CD4-positive, alpha-beta T cell treated with Interleukin-1 beta for 1 hour (primary cell): ENCODE results near the gene FREM2.

Experiments
- DNase-seq, 2 donors: peaks; one replicate each; pipeline ENCODE4 v3.0.0-alpha.2; 2020 to 2022

Gene FREM2

DNA sequence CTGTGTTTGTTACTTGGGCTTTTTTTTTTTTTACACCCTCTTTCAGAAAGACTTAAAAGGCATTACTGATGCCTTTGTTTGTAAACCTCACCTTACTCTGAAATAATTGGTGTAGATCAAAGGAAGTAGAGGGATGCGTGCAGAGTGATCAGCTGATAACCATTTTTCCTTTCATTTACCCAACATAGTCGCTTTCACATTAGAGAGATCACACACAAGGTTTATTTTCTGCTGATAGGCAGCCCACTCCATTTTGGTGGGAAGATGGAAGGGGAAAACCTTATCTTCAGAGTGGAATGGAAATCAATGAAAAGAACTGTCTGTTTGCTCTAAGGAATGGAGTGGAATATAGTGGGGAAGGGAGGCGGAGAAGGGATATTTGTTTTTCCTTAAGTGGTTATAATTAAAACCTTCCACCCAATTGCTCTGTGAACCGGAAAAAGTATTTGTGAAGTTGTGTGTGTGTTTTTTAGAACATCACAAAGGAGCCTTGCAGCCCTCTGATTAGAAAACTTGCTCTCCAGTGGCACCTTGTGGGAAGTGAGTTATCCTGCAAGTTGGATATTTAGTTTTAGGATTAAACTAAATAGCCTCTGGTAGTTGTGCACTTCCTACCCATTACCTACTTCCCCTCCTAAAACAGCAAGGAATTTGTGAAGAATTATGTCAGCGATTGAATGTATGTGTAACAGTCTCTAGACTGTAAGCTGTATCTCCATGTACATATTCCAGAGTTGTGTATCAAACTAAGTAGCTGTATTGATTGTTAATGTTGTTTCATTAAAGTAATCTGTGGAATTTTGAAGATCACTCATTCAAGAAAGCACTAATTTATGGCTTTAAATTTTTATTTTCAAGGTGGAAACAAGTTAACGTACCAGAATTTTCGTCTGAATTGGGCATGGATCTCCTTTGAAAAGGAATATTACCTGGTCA lies 76.8 kb downstream of the FREM2 start:
- DNase-seq = no peak

DNA sequence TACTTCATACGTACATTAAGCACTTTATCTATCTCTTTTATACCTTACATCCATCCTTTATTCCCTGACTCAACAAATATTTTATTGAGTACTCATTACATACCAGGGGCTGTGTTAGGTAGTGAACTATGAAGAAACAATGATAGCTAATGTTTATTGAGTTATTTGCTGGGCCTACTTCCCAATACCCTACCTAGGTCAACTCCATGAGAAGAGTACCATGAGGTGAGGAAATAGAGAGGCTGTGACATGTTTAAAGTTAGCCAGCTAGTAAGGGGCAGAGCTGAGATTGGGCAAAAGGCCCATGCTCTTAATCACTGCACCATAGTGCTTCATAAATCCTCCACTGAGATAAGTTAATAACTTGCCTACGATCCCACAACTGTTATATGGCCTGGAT lies 79.9 kb downstream of the FREM2 start:
- no peak for DNase-seq

DNA sequence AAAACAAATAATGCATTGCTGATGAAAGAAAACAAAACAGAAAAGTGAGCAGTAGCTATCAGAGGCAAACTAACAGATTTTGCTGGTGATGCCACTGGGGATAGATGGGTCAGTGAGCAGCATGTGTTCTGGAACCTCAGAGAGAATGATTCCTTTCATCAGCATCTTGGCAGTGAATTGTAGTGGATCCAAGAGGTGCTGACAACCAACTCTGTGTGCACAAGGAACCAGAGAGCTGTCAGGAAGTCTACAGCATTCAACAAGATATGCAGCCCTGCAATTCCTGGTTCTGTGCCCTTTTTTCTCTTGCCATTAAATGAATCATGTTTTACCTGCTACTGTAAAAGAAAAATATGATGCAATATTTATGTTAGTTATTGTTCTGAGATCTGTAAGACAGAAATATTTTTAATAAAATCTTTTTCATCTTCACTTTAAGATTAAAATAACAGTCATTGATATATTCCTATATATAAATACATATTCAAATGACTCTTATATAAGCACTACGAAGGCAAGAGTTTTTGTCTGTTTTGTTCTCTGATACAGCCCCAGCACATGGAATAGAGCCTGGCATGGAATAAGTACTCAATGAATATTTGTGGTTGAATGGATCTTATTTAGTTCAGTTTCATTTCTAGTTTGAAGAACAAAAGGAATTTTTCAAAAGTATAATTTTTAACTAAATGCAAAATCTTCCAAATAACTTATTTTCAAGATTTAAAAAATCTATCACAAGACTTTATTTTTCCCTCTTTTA lies 80.8 kb downstream of the FREM2 start:
- no peak for DNase-seq

DNA sequence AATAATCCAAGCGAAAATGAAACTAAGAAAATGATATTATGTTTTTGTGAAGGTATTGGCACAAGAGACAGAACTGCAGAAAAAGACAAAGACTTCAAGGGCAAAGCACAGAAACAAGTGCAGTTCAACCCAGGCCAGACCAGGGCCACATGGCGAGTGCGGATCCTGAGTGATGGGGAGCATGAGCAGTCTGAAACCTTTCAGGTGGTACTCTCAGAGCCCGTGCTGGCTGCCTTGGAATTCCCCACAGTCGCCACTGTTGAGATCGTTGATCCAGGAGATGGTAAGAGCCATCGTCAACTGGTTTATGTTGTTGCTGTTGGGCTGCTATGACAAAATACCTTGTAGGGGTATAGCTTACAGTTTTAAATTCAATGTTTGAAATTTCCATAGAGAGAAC lies 82.6 kb downstream of the FREM2 start:
- no peak for DNase-seq

DNA sequence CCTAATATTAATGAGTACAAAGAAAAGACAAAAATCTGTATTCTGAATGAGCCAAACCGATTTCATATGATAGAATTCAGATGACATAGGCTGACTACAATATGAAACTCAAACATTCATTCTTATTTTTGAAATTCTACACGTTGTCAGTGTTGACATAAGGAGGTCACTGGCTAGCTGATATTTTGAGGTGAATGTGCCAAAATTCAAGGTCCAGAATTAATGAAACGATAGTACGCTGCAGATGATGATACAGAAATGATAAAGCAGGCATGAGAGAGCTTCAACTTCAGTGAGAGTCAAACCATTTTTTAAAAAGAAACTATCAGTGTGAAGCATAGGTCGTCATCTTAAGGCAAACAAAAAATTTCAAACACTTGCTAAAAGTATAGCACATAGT lies 88.2 kb downstream of the FREM2 start:
- DNase-seq = no peak

DNA sequence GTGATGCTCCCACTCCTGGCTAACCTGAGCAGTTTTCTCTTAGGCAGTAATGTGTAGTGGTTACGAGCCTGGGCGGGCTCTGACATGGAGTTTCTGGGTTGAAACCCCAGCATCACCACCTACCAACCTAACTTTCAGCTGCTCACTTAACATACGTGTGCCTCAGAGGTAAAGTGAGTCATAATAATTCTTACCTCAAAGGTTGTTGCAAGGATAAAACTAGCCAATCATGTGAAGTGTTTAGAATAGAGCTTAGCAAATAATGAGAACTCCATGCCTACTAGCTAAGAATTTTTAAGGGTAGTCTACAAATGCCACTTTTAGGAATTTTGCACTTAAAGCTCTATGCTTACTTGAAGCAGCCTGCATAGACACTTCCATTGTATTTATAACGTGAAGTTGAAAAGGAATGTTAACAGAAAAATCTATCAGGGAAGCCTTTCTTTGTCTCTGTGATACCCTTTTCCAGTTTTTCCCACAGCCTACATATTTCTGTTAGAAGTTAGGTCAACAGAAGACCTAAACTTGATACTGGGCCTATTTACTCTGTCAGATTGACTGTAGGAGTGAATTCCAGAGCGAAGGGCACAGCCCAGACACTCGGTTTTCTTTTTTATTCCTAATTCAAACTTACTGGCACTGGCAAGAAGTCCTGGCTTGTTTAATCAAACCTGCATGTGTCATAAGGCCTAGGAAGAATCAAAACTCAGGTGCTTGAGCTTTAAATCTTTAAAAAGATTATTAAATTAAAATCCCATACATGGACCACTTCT lies 90.7 kb downstream of the FREM2 start:
- no peak for DNase-seq

DNA sequence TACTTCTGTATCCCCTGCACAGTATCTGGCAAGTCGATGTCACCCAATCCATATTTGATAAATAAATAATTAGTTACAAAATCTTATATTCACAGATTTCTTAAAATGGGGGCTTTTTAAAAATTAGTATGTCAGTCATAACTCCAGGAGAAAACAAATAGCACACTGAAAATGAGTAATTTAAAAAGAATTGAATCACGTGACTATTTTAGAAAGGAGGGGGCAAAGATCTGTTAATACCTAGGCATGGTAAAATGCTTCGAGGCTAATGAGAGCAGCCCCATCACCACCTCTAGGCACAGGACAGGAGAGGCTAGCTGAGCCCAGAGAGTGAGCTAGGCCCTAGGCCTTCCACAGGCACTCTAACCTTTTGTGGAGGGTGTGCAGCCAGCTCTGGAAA lies 94.7 kb downstream of the FREM2 start:
- DNase-seq = no peak

DNA sequence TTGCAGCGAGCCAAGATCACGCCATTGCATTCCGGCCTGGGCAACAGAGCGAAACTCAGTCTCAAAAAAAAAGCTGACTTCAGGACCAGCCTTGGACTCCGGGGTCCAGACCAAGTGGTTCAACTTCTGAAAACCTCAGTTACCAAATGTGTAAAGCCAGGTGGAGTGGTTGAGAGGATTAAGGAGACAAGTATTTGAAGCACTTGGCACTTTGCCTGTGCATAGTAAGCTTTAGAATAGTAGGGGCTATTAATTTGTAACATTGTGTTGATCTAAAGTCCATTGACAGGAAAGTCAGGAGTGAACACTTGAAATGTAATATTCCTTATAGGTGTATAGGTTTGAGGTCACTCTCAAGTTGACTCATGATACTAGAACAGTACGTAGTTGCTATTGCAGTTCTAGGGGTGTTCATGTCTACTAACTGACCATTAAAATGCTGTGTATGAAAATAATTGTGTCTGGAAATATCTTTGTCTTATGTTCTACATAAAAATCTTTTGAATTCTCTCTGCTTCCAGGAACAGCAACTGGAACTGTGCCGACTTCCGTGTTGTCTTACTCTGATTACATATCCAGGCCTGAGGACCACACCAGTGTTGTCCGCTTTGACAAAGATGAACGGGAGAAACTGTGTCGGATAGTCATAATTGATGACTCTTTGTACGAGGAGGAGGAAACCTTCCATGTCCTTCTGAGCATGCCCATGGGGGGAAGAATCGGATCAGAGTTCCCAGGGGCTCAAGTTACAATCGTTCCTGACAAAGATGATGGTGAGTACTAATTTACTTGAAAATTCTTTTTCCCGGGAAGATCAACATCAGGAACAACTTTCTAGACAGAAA lies 97.4 kb downstream of the FREM2 start:
- no peak for DNase-seq

DNA sequence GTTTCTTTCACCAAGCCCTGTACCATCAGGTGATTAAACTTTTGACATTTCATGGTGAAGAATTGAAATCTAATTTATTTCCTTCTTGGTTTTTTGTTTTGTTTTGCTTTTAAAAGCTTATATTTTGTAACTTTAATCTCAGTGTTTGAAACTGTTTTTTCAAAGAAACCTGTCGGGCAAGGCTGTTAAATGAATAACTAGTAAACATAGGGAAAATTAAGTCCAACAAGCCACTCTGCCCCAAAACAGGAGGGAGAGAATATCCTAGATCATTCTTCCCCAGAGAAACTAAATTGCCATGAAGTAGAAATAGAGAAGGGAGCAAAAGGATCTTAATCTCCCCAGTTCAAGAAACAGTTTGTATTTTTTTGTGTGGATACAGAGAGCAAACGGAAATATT lies 98.2 kb downstream of the FREM2 start:
- DNase-seq = no peak

DNA sequence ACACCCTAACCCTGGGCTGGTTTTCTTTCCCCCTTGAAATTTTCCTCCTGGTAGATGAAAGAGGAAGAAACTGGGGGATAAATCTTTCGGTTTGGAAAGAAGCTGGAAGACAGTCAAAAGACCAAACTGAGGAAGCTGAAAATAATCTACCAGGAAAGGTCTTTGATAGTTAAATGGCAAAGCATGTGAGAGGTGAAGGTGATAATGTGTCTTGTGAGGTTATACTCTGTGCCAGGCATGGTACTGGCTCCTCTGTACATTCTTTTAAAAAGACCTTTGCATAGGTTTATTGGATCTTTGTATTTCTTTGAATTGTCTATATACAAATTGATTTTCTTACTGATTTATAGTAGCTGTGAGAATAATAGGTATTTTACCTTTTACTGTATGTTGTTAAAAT lies 98.6 kb downstream of the FREM2 start:
- DNase-seq = no peak

DNA sequence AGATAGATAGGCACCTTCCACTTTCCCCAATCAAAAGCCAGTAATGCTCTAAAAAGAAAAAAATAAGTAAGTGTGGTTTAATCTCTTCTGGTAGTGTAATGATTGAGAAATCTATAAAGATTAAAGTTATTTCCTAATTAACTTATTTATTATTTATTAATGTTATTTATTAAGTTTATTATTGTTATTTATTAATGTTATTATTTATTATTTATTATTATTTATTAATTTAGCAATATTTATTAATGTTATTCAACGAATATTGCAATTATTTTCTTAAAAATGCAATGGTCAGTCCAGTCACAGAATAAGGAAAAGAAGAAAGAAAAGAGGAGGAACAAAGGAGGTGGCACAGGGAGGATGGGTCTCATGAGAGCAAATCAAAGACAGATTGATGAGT lies 100.7 kb downstream of the FREM2 start:
- no peak for DNase-seq

DNA sequence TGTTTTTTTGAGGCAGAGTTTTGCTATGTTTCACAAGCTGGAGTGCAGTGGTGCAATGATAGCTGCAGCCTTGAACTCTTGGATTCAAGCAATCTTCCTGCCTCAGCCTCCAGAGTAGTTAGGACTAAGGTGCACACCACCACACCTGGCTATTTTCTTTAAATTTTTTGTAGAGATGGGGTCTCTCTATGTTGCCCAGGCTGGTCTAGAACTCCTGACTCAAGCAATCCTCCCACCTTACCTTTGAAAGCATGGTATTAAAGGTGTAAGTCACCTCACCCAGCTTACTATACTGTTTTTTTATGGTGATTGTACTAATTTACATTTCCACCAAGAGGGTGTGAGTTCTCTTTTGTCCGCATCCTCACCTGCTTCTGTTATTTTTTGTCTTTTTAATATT lies 110.0 kb downstream of the FREM2 start:
- no peak for DNase-seq

DNA sequence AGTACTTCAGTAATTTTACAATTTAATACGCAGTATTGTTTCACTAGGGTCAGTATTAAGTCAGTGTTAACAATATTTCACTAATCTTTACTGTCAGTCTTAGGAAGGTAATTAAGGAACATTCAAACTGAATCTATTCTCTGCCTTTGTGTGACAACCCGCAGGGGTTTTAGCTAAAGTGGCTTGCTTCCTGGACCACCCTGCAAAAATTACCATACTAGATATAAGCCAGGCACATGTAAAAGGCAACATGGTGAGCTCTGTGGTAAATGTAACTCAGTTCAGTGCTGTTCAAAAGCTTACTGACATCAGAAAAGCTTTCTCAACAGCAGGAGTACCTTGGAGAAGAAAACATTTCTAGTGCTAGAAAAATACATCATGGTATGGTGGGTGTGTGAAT lies 116.7 kb downstream of the FREM2 start:
- DNase-seq = no peak

DNA sequence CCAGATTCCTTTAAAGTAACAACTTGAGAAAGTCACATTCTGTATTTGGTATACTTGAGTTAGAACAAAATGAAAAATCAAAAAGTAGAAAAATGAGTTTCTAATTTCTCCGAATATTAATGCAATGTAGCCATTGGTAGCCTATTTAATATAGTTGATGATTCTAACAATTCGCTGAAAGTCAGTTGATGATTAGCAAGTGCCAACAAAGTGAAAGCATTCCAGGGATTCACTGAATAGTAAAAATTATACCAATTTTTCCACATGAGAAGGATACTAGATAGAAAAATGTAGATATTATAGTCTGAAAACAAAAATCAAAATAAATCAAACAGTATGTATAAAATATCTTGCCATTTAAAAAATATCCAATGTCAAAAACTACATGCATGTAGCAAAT lies 117.2 kb downstream of the FREM2 start:
- DNase-seq = no peak

DNA sequence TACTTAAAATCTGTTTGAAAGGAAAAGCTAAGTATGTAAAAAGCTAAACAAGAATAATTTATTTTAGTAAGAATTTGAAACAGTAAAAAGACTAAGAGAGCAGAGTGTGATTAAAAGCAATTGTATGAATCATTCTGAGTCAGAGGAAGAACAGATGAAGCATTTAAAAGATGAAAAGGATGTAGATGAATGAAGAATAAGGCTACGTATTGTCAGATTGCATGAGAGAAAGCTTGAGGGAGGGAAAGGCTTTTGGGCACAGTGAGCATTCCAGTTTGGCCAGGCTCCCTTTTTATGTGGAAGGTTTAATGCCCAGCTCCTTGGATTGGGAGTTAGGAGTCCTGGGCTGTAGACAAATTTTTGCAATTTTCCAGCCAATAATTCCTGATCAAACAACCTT lies 117.7 kb downstream of the FREM2 start:
- no peak for DNase-seq

DNA sequence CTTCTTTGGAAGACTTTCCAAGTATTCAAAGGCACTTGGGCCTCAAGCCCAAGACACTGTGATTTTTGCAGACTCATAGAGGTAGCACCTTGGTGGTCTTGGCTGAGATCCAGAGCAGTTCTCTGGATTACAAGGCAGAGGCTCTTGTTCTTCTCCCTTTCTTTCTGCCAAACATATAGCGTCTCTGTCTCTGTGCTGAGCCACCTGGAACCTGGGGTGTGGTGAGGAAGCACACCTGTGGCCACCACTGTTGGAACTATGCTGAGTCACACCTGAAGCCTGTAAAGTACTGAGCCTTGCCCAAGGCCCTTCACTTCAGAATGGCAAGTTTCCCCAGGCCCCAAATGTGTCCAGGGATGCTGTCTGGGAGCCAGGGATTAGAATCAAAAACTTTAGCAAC lies 127.5 kb downstream of the FREM2 start:
- DNase-seq = no peak

DNA sequence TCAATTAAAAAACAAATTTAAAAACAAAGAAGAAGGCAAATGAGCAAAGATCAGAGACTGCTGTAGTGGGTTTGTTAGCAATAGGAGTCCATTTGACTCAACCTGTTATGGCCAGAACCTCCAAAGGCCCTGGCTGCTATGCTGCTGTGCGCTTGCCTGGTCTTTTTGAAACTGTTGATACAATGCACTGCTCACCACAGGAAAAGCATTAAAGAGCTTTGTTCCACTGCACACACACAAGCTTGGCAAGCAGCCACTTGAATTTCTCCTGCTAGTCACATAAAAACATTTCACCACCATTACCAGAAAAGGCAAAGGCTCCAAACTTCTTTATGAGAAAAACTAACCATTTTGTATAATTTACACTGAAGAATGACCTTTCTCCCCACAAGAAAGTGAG lies 132.2 kb downstream of the FREM2 start:
- DNase-seq = no peak

DNA sequence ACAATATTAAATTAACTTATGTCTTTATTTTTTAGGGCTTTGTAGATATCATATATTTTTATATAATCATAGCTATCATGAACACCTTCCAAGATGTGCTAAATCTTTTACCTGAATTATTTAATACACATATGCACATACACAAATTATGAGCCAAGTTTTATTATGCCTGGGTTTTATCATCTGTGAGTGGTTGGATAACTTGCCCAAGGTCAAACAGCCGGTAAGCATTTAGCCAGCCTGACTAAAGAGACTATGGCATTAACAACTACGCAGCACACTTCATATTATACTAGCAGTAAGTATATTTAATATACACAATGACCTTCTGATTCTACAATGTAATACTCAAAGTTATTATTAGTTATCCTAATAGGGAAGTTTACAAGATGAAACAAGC lies 132.7 kb downstream of the FREM2 start:
- DNase-seq = no peak

DNA sequence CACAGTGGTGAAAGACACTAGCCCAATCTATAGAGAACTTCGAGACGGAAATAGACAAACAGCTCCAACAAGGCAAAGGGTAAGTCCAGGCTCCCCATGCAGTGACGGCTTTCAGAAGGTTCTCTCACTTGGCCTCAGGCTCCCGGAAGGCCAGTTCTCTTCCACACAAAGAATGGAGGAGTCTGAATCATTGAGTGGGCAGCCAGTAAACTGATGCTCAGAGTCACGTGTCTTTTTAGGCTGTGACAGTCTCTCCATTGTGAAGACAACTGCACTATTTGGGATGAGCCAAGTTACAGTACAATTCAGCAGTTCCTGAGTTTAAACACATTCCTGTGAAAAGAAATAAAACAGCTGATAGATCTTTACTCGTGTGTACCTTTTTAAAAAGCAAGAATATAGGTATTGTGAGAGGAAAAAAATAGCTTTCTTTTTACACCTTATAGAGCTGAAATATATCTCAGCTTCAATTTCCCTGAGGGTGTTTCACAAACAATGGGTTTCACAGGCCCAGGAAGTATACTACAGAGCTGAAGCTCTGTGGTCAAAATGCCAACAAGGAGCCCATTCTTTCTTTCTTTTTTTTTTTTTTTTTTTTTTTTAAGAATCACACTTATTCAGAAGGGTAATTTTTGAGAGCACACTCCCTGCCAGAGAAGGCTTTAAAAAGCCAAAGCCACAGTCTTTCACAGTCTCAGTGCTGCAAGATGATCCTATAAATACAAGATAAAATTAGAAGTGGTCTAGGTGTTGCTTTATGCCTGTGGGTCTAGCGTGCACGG lies 135.1 kb downstream of the FREM2 start:
- DNase-seq = no peak

DNA sequence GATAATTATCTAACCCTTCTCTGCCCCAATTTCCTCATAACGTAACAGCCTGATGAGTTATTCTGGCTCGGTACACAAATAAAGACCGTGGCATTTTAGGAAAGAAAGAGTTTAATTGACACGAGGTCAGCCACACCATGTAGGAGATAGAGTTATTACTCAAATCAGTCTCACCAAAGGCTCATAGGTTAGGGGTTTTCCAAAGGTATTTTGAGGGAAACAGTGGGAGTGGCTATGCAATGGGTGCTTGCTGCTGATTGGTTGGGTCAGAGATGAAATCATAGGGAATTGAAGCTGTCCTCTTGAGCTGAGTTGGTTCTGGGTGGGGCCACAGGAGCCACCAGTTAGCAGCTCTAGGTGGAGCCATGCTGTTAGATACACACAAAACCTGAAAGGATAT lies 137.5 kb downstream of the FREM2 start:
- DNase-seq = no peak

DNA sequence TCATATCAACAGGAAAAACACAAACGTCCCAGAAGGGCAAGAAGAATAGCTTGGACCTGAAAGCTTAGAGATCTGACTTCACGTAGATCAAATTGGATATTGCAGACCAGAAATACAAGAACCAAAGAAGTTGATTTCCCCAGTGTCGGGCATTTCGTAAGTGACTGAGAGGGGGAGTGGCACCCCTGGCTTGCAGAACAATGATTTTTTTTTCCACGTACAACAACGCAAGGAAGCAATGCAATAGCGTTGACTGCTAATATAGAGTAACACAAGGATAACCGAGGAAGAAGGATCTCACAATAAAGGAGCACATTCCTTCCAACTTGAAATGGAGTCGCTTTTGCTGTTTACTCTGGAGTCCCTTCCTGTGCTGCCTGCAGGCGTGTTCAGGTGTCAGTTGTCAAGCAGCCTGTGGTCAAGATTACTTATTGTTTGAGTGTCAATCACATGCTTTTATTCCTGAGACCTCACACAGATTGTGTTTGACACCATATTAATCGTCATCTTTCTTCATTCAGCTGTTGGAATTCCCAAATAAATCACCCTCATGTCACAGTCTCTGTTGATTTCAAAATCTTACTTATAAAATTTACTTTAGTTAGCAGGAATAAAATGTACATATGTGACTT lies 139.4 kb downstream of the FREM2 start:
- DNase-seq = no peak
